IMR-90 (cell line): ENCODE measurements around the gene PAN3. TPM values are rescaled to one million over a fixed set of nuclear protein-coding genes. Genes with fewer than 3 reads are reported as not detected.
A peak's percentile ranks its signal among the peaks of the same experiment; 100 is the strongest.

ENCODE experiments used
- ATAC-seq: fragments of 200-7000 bp; cut with Tn5 transposase; 2 replicates; pipeline ENCODE4 v1.9.1; 2020; ENCODE audit warnings: low read depth, mild to moderate bottlenecking, moderate library complexity
- BruUV-seq: library from RNA; stranded (reverse); fragments of 400-500 nt; replicated peaks from 2 replicates; lab custom pipeline; 2021; lab: Mats Ljungman, UMichigan
- CTCF ChIA-PET: fragments of 300-600 bp; formaldehyde crosslinking; extraction: SDS; loops from one replicate; lab custom pipeline; 2021; ENCODE audit warnings: antibody characterized with exemption; lab: Yijun Ruan, JAX
- POLR2A ChIA-PET: fragments of 300-600 bp; sonication (Branson Sonifier 250); formaldehyde crosslinking; loops from one replicate; lab custom pipeline; 2022; ENCODE audit warnings: antibody characterized with exemption; ENCODE audit not compliant: unreplicated experiment; lab: Charles Lee
- DNase-seq: peaks from one replicate; pipeline ENCODE4 v3.0.0; 2013
- H2AFZ ChIP-seq: replicated peaks from 2 replicates; pipeline ENCODE3; 2013; ENCODE audit warnings: low read length, mild to moderate bottlenecking; ENCODE audit not compliant: poor library complexity
- H2AK5ac ChIP-seq: 2 replicates; pipeline ENCODE4 v1.6.1; 2013; ENCODE audit warnings: low read depth, low read length, inconsistent platforms
- H2AK9ac ChIP-seq: replicated peaks from 2 replicates; pipeline ENCODE3; 2013; ENCODE audit warnings: mild to moderate bottlenecking, low read depth, low read length, moderate library complexity; ENCODE audit not compliant: poor library complexity
- H2BK120ac ChIP-seq: 2 replicates; pipeline ENCODE4 v1.6.1; 2013; ENCODE audit warnings: low read depth, low read length, inconsistent platforms
- H2BK15ac ChIP-seq: 3 replicates; pipeline ENCODE4 v1.6.1; 2013; ENCODE audit warnings: low read depth, low read length, inconsistent platforms
- H2BK20ac ChIP-seq: 2 replicates; pipeline ENCODE4 v1.6.1; 2013; ENCODE audit warnings: low read depth, mild to moderate bottlenecking, inconsistent platforms, low read length, moderate library complexity
- H2BK5ac ChIP-seq: 2 replicates; pipeline ENCODE4 v1.6.1; 2013; ENCODE audit warnings: mild to moderate bottlenecking, low read depth, low read length, inconsistent platforms; ENCODE audit not compliant: poor library complexity, severe bottlenecking
- H3K14ac ChIP-seq: replicated peaks from 2 replicates; pipeline ENCODE4 v1.6.1; 2013; ENCODE audit warnings: low read depth, low read length, inconsistent platforms
- H3K18ac ChIP-seq: 2 replicates; pipeline ENCODE4 v1.6.1; 2013; ENCODE audit warnings: low read depth, low read length, control low read depth
- H3K23ac ChIP-seq: 2 replicates; pipeline ENCODE4 v1.6.1; 2013; ENCODE audit warnings: low read depth, low read length, inconsistent platforms
- H3K27ac ChIP-seq: 2 replicates; pipeline ENCODE4 v1.5.1; 2013; ENCODE audit warnings: mild to moderate bottlenecking, control low read depth, low read length; ENCODE audit not compliant: insufficient read depth
- H3K27me3 ChIP-seq: 2 replicates; pipeline ENCODE4 v1.6.1; 2013; ENCODE audit warnings: low read length; ENCODE audit not compliant: control insufficient read depth, insufficient read depth
- H3K36me3 ChIP-seq: 2 replicates; pipeline ENCODE4 v1.6.1; 2013; ENCODE audit warnings: low read length, mixed read lengths; ENCODE audit not compliant: control insufficient read depth, insufficient read depth
- H3K4ac ChIP-seq: 2 replicates; pipeline ENCODE4 v1.6.1; 2013; ENCODE audit warnings: low read depth, low read length, inconsistent platforms
- H3K4me1 ChIP-seq: 2 replicates; pipeline ENCODE4 v1.6.1; 2013; ENCODE audit warnings: low read length, mixed read lengths; ENCODE audit not compliant: control insufficient read depth, insufficient read depth
- H3K4me2 ChIP-seq: 2 replicates; pipeline ENCODE4 v1.6.1; 2013; ENCODE audit warnings: low read depth, mild to moderate bottlenecking, control low read depth, low read length, moderate library complexity
- H3K4me3 ChIP-seq: 2 replicates; pipeline ENCODE4 v1.5.1; 2013; ENCODE audit warnings: low read depth, mild to moderate bottlenecking, control low read depth, low read length, moderate library complexity; ENCODE audit not compliant: insufficient read depth
- H3K56ac ChIP-seq: 2 replicates; pipeline ENCODE4 v1.6.1; 2013; ENCODE audit warnings: low read length, inconsistent platforms; ENCODE audit not compliant: insufficient read depth; ENCODE audit errors: extremely low read depth
- H3K79me1 ChIP-seq, 2 experiments: 2 replicates each; pipeline ENCODE4 v1.6.1; 2013; ENCODE audit warnings: low read length in 2 of 2, inconsistent platforms in 1 of 2, low read depth in 1 of 2
- H3K9ac ChIP-seq: 2 replicates; pipeline ENCODE4 v1.6.1; 2013; ENCODE audit warnings: low read depth, low read length, control low read depth
- H3K9me1 ChIP-seq: 2 replicates; pipeline ENCODE4 v1.6.1; 2013; ENCODE audit warnings: low read length, inconsistent platforms; ENCODE audit not compliant: insufficient read depth
- H3K9me3 ChIP-seq: 2 replicates; pipeline ENCODE4 v1.6.1; 2013; ENCODE audit warnings: low read length; ENCODE audit not compliant: control insufficient read depth, insufficient read depth
- H4K20me1 ChIP-seq: 2 replicates; pipeline ENCODE4 v1.6.1; 2013; ENCODE audit warnings: low read length, inconsistent platforms; ENCODE audit not compliant: insufficient read depth
- H4K5ac ChIP-seq: 2 replicates; pipeline ENCODE4 v1.6.1; 2013; ENCODE audit warnings: mild to moderate bottlenecking, low read depth, low read length, control low read depth
- H4K8ac ChIP-seq, 2 experiments: 2 replicates each; pipeline ENCODE4 v1.6.1; 2013; ENCODE audit warnings: low read depth in 2 of 2, low read length in 2 of 2, control low read depth in 1 of 2, inconsistent platforms in 1 of 2
- H4K91ac ChIP-seq: 2 replicates; pipeline ENCODE4 v1.6.1; 2013; ENCODE audit warnings: low read depth, low read length, inconsistent platforms; ENCODE audit not compliant: insufficient read depth
- BHLHE40 ChIP-seq: fragments of 150-350 bp; IDR thresholded peaks from 2 replicates; pipeline ENCODE4 v1.6.1; 2016; ENCODE audit warnings: mild to moderate bottlenecking, low read depth, low read length
- CEBPB ChIP-seq: IDR thresholded peaks from 2 replicates; pipeline ENCODE4 v1.6.1; 2012; ENCODE audit warnings: low read depth, low read length, improper control_type of control experiment
- FOS ChIP-seq: fragments of 150-350 bp; IDR thresholded peaks from 2 replicates; pipeline ENCODE4 v1.6.1; 2016; ENCODE audit warnings: low read depth, low read length
- MAFK ChIP-seq: IDR thresholded peaks from 2 replicates; pipeline ENCODE4 v1.6.1; 2012; ENCODE audit warnings: low read depth, low read length, improper control_type of control experiment
- MAZ ChIP-seq: IDR thresholded peaks from 2 replicates; pipeline ENCODE4 v1.6.1; 2012; ENCODE audit warnings: low read depth, mild to moderate bottlenecking, low read length, improper control_type of control experiment, moderate library complexity, borderline replicate concordance
- MXI1 ChIP-seq: IDR thresholded peaks from 2 replicates; pipeline ENCODE4 v1.6.1; 2012; ENCODE audit warnings: low read depth, mild to moderate bottlenecking, low read length, moderate library complexity, borderline replicate concordance
- NFE2L2 ChIP-seq: fragments of 150-350 bp; IDR thresholded peaks from 2 replicates; pipeline ENCODE4 v1.6.1; 2016; ENCODE audit warnings: low read depth, mild to moderate bottlenecking, low read length
- POLR2A ChIP-seq: IDR thresholded peaks from 2 replicates; pipeline ENCODE4 v1.6.1; 2012; ENCODE audit warnings: mild to moderate bottlenecking, low read depth, low read length
- RAD21 ChIP-seq: IDR thresholded peaks from 2 replicates; pipeline ENCODE4 v1.6.1; 2012; ENCODE audit warnings: low read length, improper control_type of control experiment
- RCOR1 ChIP-seq: IDR thresholded peaks from 2 replicates; pipeline ENCODE4 v1.6.1; 2012; ENCODE audit warnings: mild to moderate bottlenecking, low read length, improper control_type of control experiment; ENCODE audit not compliant: insufficient replicate concordance
- RFX5 ChIP-seq: IDR thresholded peaks from 2 replicates; pipeline ENCODE4 v1.8.0; 2012; ENCODE audit warnings: low read depth, mild to moderate bottlenecking, low read length, moderate library complexity
- SMC3 ChIP-seq: fragments of 150-350 bp; IDR thresholded peaks from 2 replicates; pipeline ENCODE4 v1.6.1; 2016; ENCODE audit warnings: low read depth, mild to moderate bottlenecking, antibody characterized with exemption, low read length, moderate library complexity
- WGBS, 2 experiments: methylation state at CpG; one replicate each; pipeline versions ENCODE4 v1.1.5 to v1.1.7; 2013; ENCODE audit warnings: missing lambda C conversion rate in 2 of 2; ENCODE audit not compliant: insufficient read length in 1 of 2; ENCODE audit errors: extremely low coverage in 2 of 2; 5-methylcytosine and 5-hydroxymethylcytosine counted together
- dilution Hi-C: fragments of 300-500 bp; cut with HindIII; formaldehyde crosslinking; loops from one replicate; pipeline ENCODE4 v1.14.3; 2018; ENCODE audit warnings: low sequenced_read_pairs; ENCODE audit not compliant: unreplicated experiment
- in situ Hi-C: fragments of 300-500 bp; cut with MboI; formaldehyde crosslinking; loops from 3 replicates; pipeline ENCODE4 v1.14.3; 2019; ENCODE audit warnings: low sequenced_read_pairs, inconsistent platforms, mixed read lengths
- intact Hi-C: fragments of 100-400 bp; cut with micrococcal nuclease; formaldehyde crosslinking; loops from 2 replicates; pipeline ENCODE4 v1.10.0; 2022
- polyA plus RNA-seq, 3 experiments: library from polyadenylated mRNA; depleted of rRNA; stranded (reverse); fragments of >200 nt; gene quantifications; 2 replicates each; pipeline ENCODE4 v1.2.3, GENCODE V29; 2012; ENCODE audit warnings: low replicate concordance in 1 of 3
- total RNA-seq: library from RNA; depleted of rRNA; stranded (reverse); fragments of >200 nt; gene quantifications from 2 replicates; pipeline ENCODE4 v1.2.3, GENCODE V29; 2012
- TF ChIP-seq, protein P1 (sequence below): fragments of 150-350 bp; IDR thresholded peaks from 2 replicates; pipeline ENCODE4 v1.6.1; 2017; ENCODE audit warnings: mild to moderate bottlenecking, antibody characterized with exemption, low read length, low read depth
- TF ChIP-seq, protein P2 (sequence below): fragments of 150-350 bp; IDR thresholded peaks from 2 replicates; pipeline ENCODE4 v1.6.1; 2016; ENCODE audit warnings: low read depth, mild to moderate bottlenecking, low read length, moderate library complexity, borderline replicate concordance

PAN3 gene
- total and polyA plus RNA-seq, 2 of the 4 experiments (the other 2 are of a cell fraction): 6.6 to 15.1 TPM

DNA sequence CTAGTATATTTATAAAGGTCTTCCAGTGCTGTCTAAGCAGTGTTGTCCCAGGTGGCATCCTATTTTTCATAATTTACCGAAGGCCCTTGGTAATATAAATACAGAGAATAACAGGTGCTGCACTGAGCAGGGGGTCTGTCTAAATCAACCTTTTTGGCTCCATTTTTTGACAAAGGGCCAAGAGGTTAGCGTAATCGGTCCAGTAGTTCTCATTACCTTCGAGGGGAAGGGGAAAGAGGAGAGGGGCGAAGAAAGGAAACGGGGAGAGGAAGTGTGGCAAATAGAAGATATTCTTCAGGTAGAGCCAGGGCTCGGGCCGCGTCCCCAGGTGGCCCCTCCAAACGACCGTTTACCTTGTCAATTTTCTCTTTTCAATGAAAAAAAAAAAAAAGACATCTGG lies 749 bp upstream of the PAN3 start:
- WGBS, 2 experiments: 0% methylated on average over 1 of the region's 11 CpGs; no CpG with 5 or more reads in 1 of the 2 experiments
- no peak overlapping the region for H2BK15ac ChIP-seq
- in situ Hi-C loops: no loop called here
- H3K9me3 ChIP-seq: no peaks in the 10 kb centered on the region
- H3K4me1 ChIP-seq: peaks cover 3% of the 10 kb centered on the region; the same call in 1 of the 2 replicates
- H3K4ac ChIP-seq: peak overlapping the region; percentile 86
- H2AK5ac ChIP-seq: peak overlapping the region; percentile 66; the same call in 1 of the 2 replicates
- CTCF ChIA-PET: no interaction called here
- no peaks in the 10 kb centered on the region for H3K36me3 ChIP-seq
- peak overlapping the region; percentile 98 for H3K23ac ChIP-seq
- no peak for DNase-seq
- H3K4me3 ChIP-seq: peak overlapping the region; percentile 81
- H2BK5ac ChIP-seq: peak overlapping the region; percentile 52
- intact Hi-C loops: loop anchor here (5.0 kb wide), 3 partner anchors 140 to 340 kb away; no protein-coding TSS in a partner anchor
- H2BK20ac ChIP-seq: no peak overlapping the region
- H3K56ac ChIP-seq: peak overlapping the region; percentile 84
- TSS peak; percentile 56 for BruUV-seq
- ATAC-seq: no peak
- H2AFZ ChIP-seq: peak overlapping the region; percentile 88
- peaks cover 33% of the 10 kb centered on the region for H4K20me1 ChIP-seq
- H2BK120ac ChIP-seq: peak overlapping the region; percentile 64; the same call in 1 of the 2 replicates
- peak overlapping the region; percentile 86 for H4K8ac ChIP-seq
- H4K91ac ChIP-seq: peak overlapping the region; percentile 71
- peaks cover 9 to 48% of the 10 kb centered on the region in 2 experiments for H3K79me1 ChIP-seq
- peak overlapping the region; percentile 96 for H3K27ac ChIP-seq
- H3K27me3 ChIP-seq: no peaks in the 10 kb centered on the region
- POLR2A ChIA-PET: interaction anchor here (0.7 kb wide), 2 partner anchors 10 to 186 kb away, joined by 5 read pairs; no protein-coding TSS in a partner anchor
- peak overlapping the region; percentile 58 for H3K18ac ChIP-seq
- dilution Hi-C loops: no loop called here
- TF ChIP-seq SMC3: no peak
- no peak for TF ChIP-seq MAFK
- no peak for TF ChIP-seq NFE2L2
- no peak for TF ChIP-seq POLR2A
- TF ChIP-seq MXI1: no peak
- TF ChIP-seq CEBPB: no peak
- no peak for TF ChIP-seq RAD21
- TF ChIP-seq, protein P1, sequence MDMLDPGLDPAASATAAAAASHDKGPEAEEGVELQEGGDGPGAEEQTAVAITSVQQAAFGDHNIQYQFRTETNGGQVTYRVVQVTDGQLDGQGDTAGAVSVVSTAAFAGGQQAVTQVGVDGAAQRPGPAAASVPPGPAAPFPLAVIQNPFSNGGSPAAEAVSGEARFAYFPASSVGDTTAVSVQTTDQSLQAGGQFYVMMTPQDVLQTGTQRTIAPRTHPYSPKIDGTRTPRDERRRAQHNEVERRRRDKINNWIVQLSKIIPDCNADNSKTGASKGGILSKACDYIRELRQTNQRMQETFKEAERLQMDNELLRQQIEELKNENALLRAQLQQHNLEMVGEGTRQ: no peak
- TF ChIP-seq BHLHE40: no peak
- TF ChIP-seq MAZ: no peak
- no peak for TF ChIP-seq RFX5
- TF ChIP-seq RCOR1: no peak
- no peak for TF ChIP-seq FOS
- TF ChIP-seq, protein P2, sequence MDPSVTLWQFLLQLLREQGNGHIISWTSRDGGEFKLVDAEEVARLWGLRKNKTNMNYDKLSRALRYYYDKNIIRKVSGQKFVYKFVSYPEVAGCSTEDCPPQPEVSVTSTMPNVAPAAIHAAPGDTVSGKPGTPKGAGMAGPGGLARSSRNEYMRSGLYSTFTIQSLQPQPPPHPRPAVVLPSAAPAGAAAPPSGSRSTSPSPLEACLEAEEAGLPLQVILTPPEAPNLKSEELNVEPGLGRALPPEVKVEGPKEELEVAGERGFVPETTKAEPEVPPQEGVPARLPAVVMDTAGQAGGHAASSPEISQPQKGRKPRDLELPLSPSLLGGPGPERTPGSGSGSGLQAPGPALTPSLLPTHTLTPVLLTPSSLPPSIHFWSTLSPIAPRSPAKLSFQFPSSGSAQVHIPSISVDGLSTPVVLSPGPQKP: no peak
- H3K9me1 ChIP-seq: no peaks in the 10 kb centered on the region; the same call in 1 of the 2 replicates
- peak overlapping the region; percentile 83 for H3K4me2 ChIP-seq
- peak overlapping the region; percentile 96 for H3K14ac ChIP-seq
- H2AK9ac ChIP-seq: no peak overlapping the region
- peak overlapping the region; percentile 98 for H3K9ac ChIP-seq
- H4K5ac ChIP-seq: peak overlapping the region; percentile 81
